T-helper 2 cell treated with Interferon-gamma antibody and Interleukin-4, amounts not matched to agents 5 μg/mL and 100 μg/mL, for 36 hours (primary cell): ENCODE results near the gene DENND6B.
"Not testable (repeated sequence)": the region's sequence is repeated elsewhere in the genome, so short reads cannot be mapped to it uniquely, and the experiment has no call there.

Source experiments
- DNase-seq: peaks from one replicate; pipeline ENCODE4 v3.0.0; 2021; ENCODE audit warnings: low spot score
- H3K27ac Mint-ChIP-seq: one replicate; pipeline ENCODE4 v1.8.0; 2021; ENCODE audit warnings: mild to moderate bottlenecking, mixed read lengths
- H3K27me3 Mint-ChIP-seq: one replicate; pipeline ENCODE4 v1.8.0; 2021; ENCODE audit warnings: low read depth, mixed read lengths
- H3K36me3 Mint-ChIP-seq: one replicate; pipeline ENCODE4 v1.8.0; 2021; ENCODE audit warnings: low read depth, mixed read lengths
- H3K4me1 Mint-ChIP-seq: one replicate; pipeline ENCODE4 v1.8.0; 2021; ENCODE audit warnings: low read depth, mixed read lengths
- H3K4me3 Mint-ChIP-seq: one replicate; pipeline ENCODE4 v1.8.0; 2022; ENCODE audit warnings: mild to moderate bottlenecking, moderate library complexity, mixed read lengths
- H3K9me3 Mint-ChIP-seq: one replicate; pipeline ENCODE4 v1.8.0; 2021; ENCODE audit warnings: mixed read lengths

Gene DENND6B

DNA sequence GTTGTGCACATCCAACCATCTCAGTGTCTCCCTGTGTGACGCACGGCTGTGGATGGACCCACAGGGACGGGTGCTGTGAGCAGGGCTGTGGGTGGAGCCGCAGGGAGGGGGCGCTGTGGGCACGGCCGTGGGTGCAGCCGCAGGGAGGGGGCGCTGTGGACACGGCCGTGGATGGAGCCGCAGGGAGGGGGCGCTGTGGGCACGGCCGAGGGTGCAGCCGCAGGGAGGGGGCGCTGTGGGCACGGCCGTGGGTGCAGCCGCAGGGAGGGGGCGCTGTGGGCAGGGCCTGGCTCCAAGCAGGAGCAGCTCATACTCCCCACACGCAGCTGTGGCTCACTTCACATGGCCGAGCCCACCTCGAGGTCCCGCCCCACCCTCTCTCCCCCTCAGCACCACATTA lies 50.7 kb downstream of the DENND6B start:
- Mint-ChIP-seq H3K27me3 (peaks cover 15% of the 10 kb centered on the region), H3K4me3 (no peak overlapping the region), H3K27ac (no peak overlapping the region), H3K4me1 (peaks cover 5% of the 10 kb centered on the region), H3K36me3 (no peaks in the 10 kb centered on the region), H3K9me3 (no peaks in the 10 kb centered on the region)
- DNase-seq, result no peak

DNA sequence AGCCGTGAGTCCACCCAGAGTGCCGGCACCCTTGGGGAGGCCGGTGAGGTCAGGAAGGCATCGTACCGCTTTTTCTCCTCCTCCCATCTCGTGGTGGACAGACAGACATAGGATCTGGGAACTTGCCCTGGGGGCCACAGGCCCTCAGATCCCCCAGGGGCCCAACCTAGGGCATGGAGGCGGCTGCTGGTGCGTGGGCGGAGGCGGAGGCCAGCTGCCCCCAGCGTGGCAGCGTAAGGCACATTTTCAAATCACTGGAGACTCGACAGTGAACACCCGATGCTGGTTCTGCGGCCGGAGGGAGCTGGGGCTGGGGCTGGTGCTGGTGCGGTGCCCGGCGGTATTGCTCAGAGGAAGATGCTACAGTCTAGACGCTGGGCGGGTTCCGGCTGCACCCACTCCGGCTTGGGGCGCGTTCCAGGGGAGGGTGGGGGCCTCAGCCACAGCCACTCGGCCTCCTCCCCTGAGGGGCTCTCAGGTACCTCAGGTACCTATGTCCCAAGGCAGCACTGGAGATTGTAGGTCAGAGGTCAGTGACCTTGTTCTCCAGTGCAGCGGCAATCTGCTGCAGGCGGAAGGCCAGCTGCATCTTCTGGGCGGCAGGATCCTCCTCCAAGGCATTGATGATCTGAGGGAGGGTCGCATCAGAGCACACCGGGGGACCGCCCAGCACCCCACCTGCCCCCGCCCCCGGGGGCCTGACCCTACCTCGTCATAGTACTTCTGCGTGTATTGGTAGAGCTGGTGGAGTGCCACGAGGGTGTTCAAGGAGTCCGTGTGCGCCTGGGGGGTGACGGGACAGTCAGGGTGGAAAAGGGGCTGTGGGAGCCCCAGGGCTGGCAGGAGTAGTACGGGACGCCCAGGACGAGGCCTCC lies 51.4 kb downstream of the DENND6B start:
- H3K27ac Mint-ChIP-seq, result no peak overlapping the region
- H3K27me3 Mint-ChIP-seq, result peaks cover 15% of the 10 kb centered on the region
- no peak for DNase-seq
- no peaks in the 10 kb centered on the region for H3K9me3 Mint-ChIP-seq
- no peaks in the 10 kb centered on the region for H3K36me3 Mint-ChIP-seq
- no peak overlapping the region for H3K4me3 Mint-ChIP-seq
- H3K4me1 Mint-ChIP-seq, result peaks cover 5% of the 10 kb centered on the region

DNA sequence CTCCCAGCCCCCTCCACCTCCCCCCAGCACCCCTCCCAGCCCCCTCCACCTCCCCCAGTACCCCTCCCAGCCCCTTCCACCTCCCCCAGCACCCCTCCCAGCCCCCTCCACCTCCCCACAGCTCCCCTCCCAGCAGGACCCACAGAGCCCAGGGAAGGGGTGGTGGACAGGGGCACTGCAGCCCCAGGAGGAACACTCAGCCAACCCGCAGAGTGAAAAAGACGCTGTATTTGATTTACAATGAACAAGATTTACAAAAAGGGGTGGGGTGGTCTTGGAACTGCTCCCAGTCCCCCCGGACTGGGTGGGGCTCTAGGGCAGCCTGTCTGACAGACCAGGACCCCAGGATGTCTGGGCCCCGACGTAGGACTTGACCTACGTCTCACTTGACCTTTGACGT lies 52.0 kb downstream of the DENND6B start:
- Mint-ChIP-seq H3K4me1 (peaks cover 5% of the 10 kb centered on the region), H3K36me3 (no peaks in the 10 kb centered on the region), H3K9me3 (no peaks in the 10 kb centered on the region), H3K27me3 (peaks cover 15% of the 10 kb centered on the region), H3K27ac (no peak overlapping the region), H3K4me3 (no peak overlapping the region)
- DNase-seq, result no peak

GRCh38 chr22:50274311-50274710 lies 52.5 kb downstream of the DENND6B start:
- DNase-seq, result peak; percentile 39
- Mint-ChIP-seq H3K4me3 (no peak overlapping the region), H3K36me3 (no peaks in the 10 kb centered on the region), H3K27me3 (peaks cover 15% of the 10 kb centered on the region), H3K4me1 (peaks cover 5% of the 10 kb centered on the region), H3K9me3 (no peaks in the 10 kb centered on the region), H3K27ac (no peak overlapping the region)

DNA sequence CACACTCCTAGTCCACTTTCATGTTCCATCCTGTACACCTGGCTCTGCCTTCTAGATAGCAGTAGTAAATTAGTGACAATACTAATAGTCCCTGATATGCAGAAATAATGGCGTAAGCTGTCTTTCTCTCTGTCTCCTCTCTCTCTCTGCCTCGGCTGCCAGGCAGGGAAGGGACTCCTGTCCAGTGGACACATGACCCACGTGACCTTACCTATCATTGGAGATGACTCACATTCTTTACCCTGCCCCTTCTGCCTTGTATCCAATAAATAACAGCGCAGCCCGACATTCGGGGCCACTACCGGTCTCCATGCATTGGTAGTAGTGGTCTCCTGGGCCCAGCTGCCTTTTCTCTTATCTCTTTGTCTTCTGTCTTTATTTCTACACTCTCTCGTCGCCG lies 53.0 kb downstream of the DENND6B start:
- not testable (repeated sequence) for DNase-seq, H3K4me3 Mint-ChIP-seq, H3K27ac Mint-ChIP-seq, H3K9me3 Mint-ChIP-seq, H3K4me1 Mint-ChIP-seq, H3K36me3 Mint-ChIP-seq
- H3K27me3 Mint-ChIP-seq, result peaks cover 15% of the 10 kb centered on the region

DNA sequence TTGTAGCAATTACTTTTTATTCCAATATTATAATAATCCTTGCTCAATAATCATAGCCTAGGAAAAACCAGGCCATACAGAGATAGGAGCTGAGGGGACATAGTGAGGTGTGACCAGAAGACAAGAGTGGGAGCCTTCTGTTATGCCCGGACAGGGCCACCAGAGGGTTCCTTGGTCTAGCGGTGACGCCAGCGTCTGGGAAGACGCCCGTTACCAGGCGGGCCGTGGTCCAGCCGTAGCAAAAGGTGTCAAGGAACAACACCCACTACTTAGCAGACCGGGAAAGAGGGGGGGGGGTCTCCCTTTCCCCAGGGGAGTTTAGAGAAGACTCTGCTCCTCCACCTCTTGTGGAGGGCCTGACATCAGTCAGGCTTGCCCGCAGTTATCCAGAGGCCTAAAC lies 53.5 kb downstream of the DENND6B start:
- not testable (repeated sequence) for H3K4me1 Mint-ChIP-seq, H3K27ac Mint-ChIP-seq, H3K4me3 Mint-ChIP-seq, DNase-seq, H3K9me3 Mint-ChIP-seq, H3K36me3 Mint-ChIP-seq
- peaks cover 17% of the 10 kb centered on the region for H3K27me3 Mint-ChIP-seq

DNA sequence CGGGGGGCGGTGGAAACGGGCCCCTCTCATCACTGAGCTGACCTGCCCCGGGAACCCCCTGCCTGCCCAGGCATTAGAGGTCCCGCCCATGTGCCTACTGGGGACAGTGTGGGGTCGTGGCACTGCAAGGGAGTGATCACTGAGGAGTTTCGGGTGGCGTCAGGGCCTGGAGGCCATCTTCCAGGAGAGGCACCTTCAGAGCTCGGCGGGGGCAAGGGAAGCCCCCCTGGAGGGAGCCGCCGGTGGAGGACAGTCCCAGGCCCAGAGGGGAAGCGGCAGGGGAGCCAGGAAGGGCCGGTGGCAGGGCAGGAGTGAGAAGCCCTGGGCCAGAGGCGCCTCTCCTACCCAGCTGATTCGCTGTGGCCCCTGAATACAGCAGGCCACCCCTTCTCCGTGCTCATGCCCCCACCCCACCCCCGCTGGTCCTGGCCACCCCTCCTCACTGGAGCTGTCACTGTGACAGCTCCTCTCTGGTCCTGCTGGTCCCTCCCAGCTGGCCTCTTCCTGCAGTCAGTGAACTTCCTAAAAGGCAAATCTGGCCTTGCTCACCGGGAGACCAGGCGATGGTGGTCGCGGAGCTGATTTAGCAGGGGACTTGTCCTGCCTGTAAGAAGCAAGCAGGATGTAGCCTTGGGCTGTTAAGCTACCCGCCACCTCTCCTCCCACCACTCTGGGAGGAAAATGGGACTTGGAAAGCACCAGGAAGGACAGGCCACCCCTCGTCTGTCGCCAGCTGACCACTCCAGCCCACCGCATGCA lies 54.6 kb downstream of the DENND6B start:
- no peak overlapping the region for H3K4me3 Mint-ChIP-seq
- no peak for DNase-seq
- H3K9me3 Mint-ChIP-seq, result no peaks in the 10 kb centered on the region
- H3K27ac Mint-ChIP-seq, result no peak overlapping the region
- peaks cover 19% of the 10 kb centered on the region for H3K27me3 Mint-ChIP-seq
- peaks cover 5% of the 10 kb centered on the region for H3K4me1 Mint-ChIP-seq
- H3K36me3 Mint-ChIP-seq, result no peaks in the 10 kb centered on the region

DNA sequence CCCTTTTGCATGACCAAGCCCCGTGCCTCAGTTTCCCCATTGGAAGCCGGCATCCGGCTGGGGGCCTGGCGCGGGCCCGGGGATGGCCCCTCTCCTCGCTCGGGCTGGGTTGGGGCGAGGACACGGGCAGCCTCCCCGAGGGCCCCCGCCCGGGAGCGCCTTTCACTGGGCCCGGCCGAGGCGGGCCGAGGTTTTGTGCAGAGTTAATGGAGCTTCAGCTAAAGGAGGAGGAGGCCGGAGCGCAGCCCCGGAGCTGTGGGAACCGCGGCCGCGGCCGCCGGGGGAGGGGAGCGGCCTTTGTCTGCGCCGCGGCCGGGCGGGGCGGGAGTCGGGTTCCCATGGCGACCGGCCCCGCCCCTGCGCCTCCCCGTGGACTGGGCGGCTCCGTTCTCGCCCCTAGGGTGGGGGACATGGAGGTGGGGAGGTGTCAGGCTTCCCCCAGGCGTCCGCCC lies 55.3 kb downstream of the DENND6B start:
- H3K4me1 Mint-ChIP-seq, result peaks cover 5% of the 10 kb centered on the region
- no peaks in the 10 kb centered on the region for H3K36me3 Mint-ChIP-seq
- DNase-seq, result peak; percentile 42
- H3K27ac Mint-ChIP-seq, result no peak overlapping the region
- peaks cover 19% of the 10 kb centered on the region for H3K27me3 Mint-ChIP-seq
- H3K9me3 Mint-ChIP-seq, result no peaks in the 10 kb centered on the region
- H3K4me3 Mint-ChIP-seq, result no peak overlapping the region

DNA sequence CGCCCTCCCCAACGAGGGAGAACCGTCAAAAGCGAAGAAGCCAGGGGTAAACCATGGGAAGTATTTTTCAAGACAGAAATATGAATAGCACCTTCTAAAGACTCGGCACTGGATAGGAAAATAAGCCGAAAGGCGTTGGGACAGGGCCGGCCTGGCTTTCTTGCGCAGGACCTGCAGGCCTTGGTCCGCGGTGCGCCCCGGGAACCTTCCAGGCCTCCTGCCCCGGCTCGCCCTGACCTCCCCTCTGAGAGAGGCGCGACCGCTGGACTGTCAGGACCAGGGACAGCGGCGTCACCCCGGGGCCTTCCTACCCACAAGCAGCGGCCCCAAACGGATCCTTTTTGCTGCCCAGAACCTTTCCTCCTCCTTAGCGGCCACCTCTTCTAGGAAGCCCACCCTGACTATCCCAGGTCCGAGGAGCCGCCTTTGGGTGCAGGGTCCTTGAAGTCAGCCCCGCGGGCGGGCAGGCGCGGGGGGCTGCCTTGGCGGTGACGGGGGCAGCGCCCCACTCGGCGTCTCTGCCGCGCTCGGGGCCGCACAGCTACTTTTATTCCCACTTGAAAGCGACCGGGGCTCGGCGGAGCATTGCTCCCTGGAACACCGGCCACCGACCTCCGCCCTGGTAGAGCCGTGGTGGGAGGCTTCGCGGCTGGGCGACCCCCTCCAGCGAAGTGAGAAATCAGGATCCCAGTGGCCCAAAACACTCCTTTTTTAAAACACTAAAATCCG lies 56.0 kb downstream of the DENND6B start:
- Mint-ChIP-seq H3K27ac (no peak overlapping the region), H3K4me3 (peak overlapping the region; percentile 71), H3K36me3 (no peaks in the 10 kb centered on the region), H3K4me1 (peaks cover 5% of the 10 kb centered on the region), H3K9me3 (no peaks in the 10 kb centered on the region), H3K27me3 (peaks cover 19% of the 10 kb centered on the region)
- peak; percentile 69 for DNase-seq

- Mint-ChIP-seq H3K27ac (no peak within 1 kb of the TSS), H3K27me3 (peaks cover 19% of the 10 kb centered on the region), H3K9me3 (no peaks in the 10 kb centered on the region), H3K4me3 (peak within 1 kb of the TSS; percentile 71), H3K36me3 (no peaks in the 10 kb centered on the region), H3K4me1 (peaks cover 5% of the 10 kb centered on the region)
- DNase-seq, result peak; percentile 79
Observed at GRCh38 chr22:50269970-50270665, 56.7 kb downstream of the DENND6B start, which contains the start of gene MAPK11. MAPK11 (minus strand) TSS chr22:50270380; CDS start chr22:50270292, 88 bp downstream.

DNA sequence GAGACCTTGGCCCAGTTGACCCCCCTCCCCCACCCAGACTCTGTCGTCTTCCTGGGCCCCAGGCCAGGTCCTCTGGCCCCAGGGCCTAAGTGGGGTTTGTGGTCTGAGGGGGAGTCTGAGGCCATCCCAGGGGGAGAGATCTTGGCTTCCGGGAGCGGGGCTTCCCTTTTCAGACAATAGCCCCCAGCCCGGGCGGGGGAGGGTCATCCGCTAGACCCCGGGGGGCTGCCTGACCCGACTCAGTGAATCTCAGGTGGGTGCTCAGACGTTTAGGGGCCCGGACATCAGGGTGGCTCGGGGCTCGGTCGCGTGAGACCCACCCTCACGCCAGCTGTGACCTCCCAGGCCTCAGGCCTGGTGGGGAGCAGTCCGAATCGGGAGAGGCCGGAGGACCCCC lies 57.2 kb downstream of the DENND6B start:
- no peaks in the 10 kb centered on the region for H3K9me3 Mint-ChIP-seq
- peaks cover 19% of the 10 kb centered on the region for H3K27me3 Mint-ChIP-seq
- peak overlapping the region; percentile 70 for H3K4me3 Mint-ChIP-seq
- H3K27ac Mint-ChIP-seq, result no peak overlapping the region
- no peaks in the 10 kb centered on the region for H3K36me3 Mint-ChIP-seq
- DNase-seq, result no peak
- H3K4me1 Mint-ChIP-seq, result peaks cover 5% of the 10 kb centered on the region

DNA sequence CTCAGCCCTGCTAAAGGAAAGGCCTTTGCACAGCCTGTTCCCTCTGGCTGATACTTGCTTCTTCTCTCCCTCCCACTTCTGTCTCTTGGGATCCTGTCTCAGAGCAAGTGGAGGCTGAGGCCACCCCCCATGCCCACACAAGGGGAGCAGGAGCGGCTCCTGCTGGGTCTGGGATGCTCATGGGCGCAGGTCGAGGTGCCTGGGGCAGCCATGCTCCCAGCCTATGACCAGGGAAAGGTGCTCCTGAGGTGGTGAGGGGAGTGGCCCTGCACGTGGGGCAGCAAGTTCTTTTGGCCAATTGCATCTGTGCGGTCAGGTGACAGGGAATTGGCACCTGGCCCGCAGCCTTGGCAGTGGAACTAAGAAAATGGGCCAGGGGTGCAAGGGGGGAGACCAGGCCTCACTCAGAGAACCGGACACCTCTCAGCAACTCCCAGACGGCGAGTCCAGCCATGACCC lies 58.1 kb downstream of the DENND6B start:
- H3K27ac Mint-ChIP-seq, result no peak overlapping the region
- H3K4me3 Mint-ChIP-seq, result peak overlapping the region; percentile 36

DNA sequence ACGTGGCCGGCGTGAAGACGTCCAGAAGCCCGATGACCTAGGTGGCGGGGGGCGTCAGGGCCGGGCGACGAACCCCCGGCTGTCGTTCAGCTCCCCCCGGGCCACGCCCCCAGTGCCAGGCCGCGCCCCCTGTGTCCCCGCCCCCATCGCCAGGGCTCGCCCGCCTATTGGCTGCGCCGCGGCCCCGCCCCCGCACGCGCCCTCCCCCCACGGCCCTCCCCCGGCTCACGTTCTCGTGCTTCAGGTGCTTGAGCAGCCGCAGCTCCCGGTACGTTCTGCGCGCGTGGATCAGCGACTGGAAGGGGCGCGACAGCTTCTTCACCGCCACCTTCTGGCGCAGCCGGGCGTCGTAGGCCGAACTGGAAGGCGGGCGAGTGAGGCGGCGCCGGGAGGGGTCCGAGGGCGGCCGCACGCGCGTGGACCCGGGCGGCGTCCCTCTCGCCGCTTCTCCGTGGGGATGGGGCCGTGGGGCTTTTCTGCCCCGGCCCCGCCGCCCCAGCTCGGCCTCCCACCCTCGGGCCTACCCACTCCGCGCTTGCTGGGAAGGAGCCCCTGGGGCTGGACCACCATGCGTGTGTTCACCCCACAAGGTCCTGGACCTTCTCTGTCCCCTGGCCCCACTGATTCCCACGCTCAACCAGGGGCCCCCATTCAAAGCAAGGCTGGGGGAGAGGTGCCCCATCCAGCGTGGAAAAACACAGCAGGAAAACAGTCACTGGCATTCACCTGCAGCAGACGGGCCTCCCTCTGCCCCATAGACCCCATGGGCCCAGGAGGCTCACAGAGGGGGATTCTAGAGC lies 59.0 kb downstream of the DENND6B start:
- Mint-ChIP-seq H3K4me3 (no peak overlapping the region), H3K27me3 (peaks cover 11% of the 10 kb centered on the region), H3K27ac (no peak overlapping the region), H3K36me3 (no peaks in the 10 kb centered on the region), H3K4me1 (peaks cover under 1% of the 10 kb centered on the region), H3K9me3 (no peaks in the 10 kb centered on the region)
- no peak for DNase-seq

More for the DNA sequence above, 58.1 kb downstream of the DENND6B start:
- no peak for DNase-seq
- Mint-ChIP-seq H3K4me1 (peaks cover 2% of the 10 kb centered on the region), H3K9me3 (no peaks in the 10 kb centered on the region), H3K27me3 (peaks cover 13% of the 10 kb centered on the region), H3K36me3 (no peaks in the 10 kb centered on the region)
